ENCODE results near the gene NEXMIF.
"Not testable (repeated sequence)": the region's sequence is repeated elsewhere in the genome, so short reads cannot be mapped to it uniquely, and the experiment has no call there.

The NEXMIF gene

GRCh38 chrX:74781507-74782034 lies 143.7 kb downstream of the NEXMIF start:
- H3K27me3 ChIP-seq (ENCODE audit: control insufficient read depth, insufficient read depth, low read length) = no peaks in the 10 kb centered on the region
- H3K9me3 ChIP-seq (ENCODE audit: control insufficient read depth, low read length) = no peaks in the 10 kb centered on the region
- H3K4me1 ChIP-seq (ENCODE audit: control insufficient read depth, insufficient read depth, low read length) = no peaks in the 10 kb centered on the region
- H3K4me3 ChIP-seq (ENCODE audit: low read length) = no peak overlapping the region
- H3K9ac ChIP-seq (ENCODE audit: low read length) = no peak overlapping the region
- no peaks in the 10 kb centered on the region for H3K36me3 ChIP-seq (ENCODE audit: control insufficient read depth, insufficient read depth, low read length)

GRCh38 chrX:74779175-74779574 lies 146.1 kb downstream of the NEXMIF start:
- Histone ChIP-seq H3K36me3 (ENCODE audit: control insufficient read depth, insufficient read depth, low read length) (no peaks in the 10 kb centered on the region), H3K4me3 (ENCODE audit: low read length) (no peak overlapping the region), H3K9me3 (ENCODE audit: control insufficient read depth, low read length) (no peaks in the 10 kb centered on the region), H3K4me1 (ENCODE audit: control insufficient read depth, insufficient read depth, low read length) (no peaks in the 10 kb centered on the region), H3K27me3 (ENCODE audit: control insufficient read depth, insufficient read depth, low read length) (no peaks in the 10 kb centered on the region), H3K9ac (ENCODE audit: low read length) (no peak overlapping the region)

- no peak overlapping the region for H3K9ac ChIP-seq (ENCODE audit: low read length)
Observed at GRCh38 chrX:74774988-74775387, 150.3 kb downstream of the NEXMIF start.

GRCh38 chrX:74736450-74736849 lies 188.8 kb downstream of the NEXMIF start:
- H3K4me1 ChIP-seq (ENCODE audit: control insufficient read depth, insufficient read depth, low read length) = no peaks in the 10 kb centered on the region
- H3K9ac ChIP-seq (ENCODE audit: low read length) = no peak overlapping the region
- H3K36me3 ChIP-seq (ENCODE audit: control insufficient read depth, insufficient read depth, low read length) = no peaks in the 10 kb centered on the region
- H3K27me3 ChIP-seq (ENCODE audit: control insufficient read depth, insufficient read depth, low read length) = no peaks in the 10 kb centered on the region
- H3K4me3 ChIP-seq (ENCODE audit: low read length) = no peak overlapping the region
- no peaks in the 10 kb centered on the region for H3K9me3 ChIP-seq (ENCODE audit: control insufficient read depth, low read length)

More at GRCh38 chrX:74774988-74775387, 150.3 kb downstream of the NEXMIF start:
- Histone ChIP-seq H3K4me1 (ENCODE audit: control insufficient read depth, insufficient read depth, low read length) (no peaks in the 10 kb centered on the region), H3K36me3 (ENCODE audit: control insufficient read depth, insufficient read depth, low read length) (no peaks in the 10 kb centered on the region), H3K4me3 (ENCODE audit: low read length) (no peak overlapping the region), H3K27me3 (ENCODE audit: control insufficient read depth, insufficient read depth, low read length) (no peaks in the 10 kb centered on the region), H3K9me3 (ENCODE audit: control insufficient read depth, low read length) (no peaks in the 10 kb centered on the region)

GRCh38 chrX:74705269-74705668 lies 220.0 kb downstream of the NEXMIF start:
- no peak overlapping the region for H3K9ac ChIP-seq (ENCODE audit: low read length)
- no peak overlapping the region for H3K4me3 ChIP-seq (ENCODE audit: low read length)
- H3K36me3 ChIP-seq (ENCODE audit: control insufficient read depth, insufficient read depth, low read length) = no peaks in the 10 kb centered on the region
- no peaks in the 10 kb centered on the region for H3K9me3 ChIP-seq (ENCODE audit: control insufficient read depth, low read length)
- H3K27me3 ChIP-seq (ENCODE audit: control insufficient read depth, insufficient read depth, low read length) = no peaks in the 10 kb centered on the region
- H3K4me1 ChIP-seq (ENCODE audit: control insufficient read depth, insufficient read depth, low read length) = no peaks in the 10 kb centered on the region

GRCh38 chrX:74701343-74701742 lies 223.9 kb downstream of the NEXMIF start:
- H3K9ac ChIP-seq (ENCODE audit: low read length); H3K9me3 ChIP-seq (ENCODE audit: control insufficient read depth, low read length); H3K4me1 ChIP-seq (ENCODE audit: control insufficient read depth, insufficient read depth, low read length); H3K27me3 ChIP-seq (ENCODE audit: control insufficient read depth, insufficient read depth, low read length); H3K36me3 ChIP-seq (ENCODE audit: control insufficient read depth, insufficient read depth, low read length); H3K4me3 ChIP-seq (ENCODE audit: low read length): not testable (repeated sequence)

- H3K36me3 ChIP-seq (ENCODE audit: control insufficient read depth, insufficient read depth, low read length) = no peaks in the 10 kb centered on the region
- H3K4me1 ChIP-seq (ENCODE audit: control insufficient read depth, insufficient read depth, low read length) = no peaks in the 10 kb centered on the region
- no peaks in the 10 kb centered on the region for H3K9me3 ChIP-seq (ENCODE audit: control insufficient read depth, low read length)
- H3K27me3 ChIP-seq (ENCODE audit: control insufficient read depth, insufficient read depth, low read length) = no peaks in the 10 kb centered on the region
- no peak overlapping the region for H3K9ac ChIP-seq (ENCODE audit: low read length)
- H3K4me3 ChIP-seq (ENCODE audit: low read length) = no peak overlapping the region
Observed at GRCh38 chrX:74684466-74684865, 240.8 kb downstream of the NEXMIF start.

All from mucosa of stomach (tissue), 1 donor.